HG03097 (cell line): ENCODE results near the gene ERG28.
"Not testable (repeated sequence)": the region's sequence is repeated elsewhere in the genome, so short reads cannot be mapped to it uniquely, and the experiment has no call there.

Experiments
- ATAC-seq: cut with Tn5 transposase; IDR thresholded peaks from one replicate; pipeline ENCODE4 v1.9.1; 2021; ENCODE audit not compliant: unreplicated experiment, low FRiP score

ERG28 gene

DNA sequence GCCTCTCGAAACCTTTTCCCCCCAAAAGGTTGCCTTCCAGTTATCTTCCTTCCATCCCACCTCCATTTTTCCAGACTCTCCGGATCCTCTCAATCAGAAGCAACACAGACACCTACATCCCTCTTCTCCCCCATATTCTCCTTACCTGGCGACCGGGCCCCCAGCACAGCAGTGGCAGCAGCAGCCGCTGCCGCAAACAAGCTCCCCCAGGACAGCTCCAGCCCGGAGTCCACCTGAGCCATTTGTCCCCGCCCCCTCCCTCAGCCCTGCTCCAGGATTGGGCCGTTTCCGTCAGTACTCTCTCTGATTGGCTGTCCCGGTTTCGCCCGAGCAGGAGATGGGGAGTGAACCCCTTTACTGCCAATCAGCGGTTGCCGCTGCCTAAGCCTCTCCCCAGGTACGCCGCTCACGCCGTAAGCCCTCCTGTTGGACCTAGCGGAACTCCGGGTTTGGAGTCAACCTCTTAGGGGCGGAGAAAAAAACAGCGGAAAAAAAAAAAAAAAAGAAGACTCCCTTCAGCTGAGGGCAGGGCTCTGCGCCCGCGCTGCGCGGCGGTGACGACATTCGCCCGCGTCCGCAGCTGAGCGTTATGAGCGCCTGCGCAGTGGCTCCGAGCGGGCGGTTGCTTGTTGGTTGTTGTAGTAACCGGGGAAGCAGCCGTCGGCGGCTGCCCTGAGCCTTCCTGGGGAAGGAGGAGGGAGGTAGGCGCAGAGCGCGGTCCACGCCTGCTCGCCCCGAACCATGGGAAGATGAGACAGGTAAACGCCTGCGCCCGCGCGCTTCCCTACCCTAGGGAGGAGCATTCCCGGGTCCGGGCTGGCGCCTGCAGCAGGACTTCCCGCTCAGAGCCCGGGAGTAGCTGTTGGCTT lies at the start of gene ERG28, which contains the start of gene TTLL5:
TSS of gene ERG28 (minus strand) at position 247 of the 869 bp plus-strand sequence. CDS start 3,374 bp downstream, outside the sequence.
TSS of gene TTLL5 (plus strand) at position 617 of the 869 bp plus-strand sequence. CDS start 1,904 bp downstream, outside the sequence.
- peak; percentile 94 for ATAC-seq

- no peak for ATAC-seq
Measured at GRCh38 chr14:75709207-75709812, 48.6 kb upstream of the ERG28 start.

DNA sequence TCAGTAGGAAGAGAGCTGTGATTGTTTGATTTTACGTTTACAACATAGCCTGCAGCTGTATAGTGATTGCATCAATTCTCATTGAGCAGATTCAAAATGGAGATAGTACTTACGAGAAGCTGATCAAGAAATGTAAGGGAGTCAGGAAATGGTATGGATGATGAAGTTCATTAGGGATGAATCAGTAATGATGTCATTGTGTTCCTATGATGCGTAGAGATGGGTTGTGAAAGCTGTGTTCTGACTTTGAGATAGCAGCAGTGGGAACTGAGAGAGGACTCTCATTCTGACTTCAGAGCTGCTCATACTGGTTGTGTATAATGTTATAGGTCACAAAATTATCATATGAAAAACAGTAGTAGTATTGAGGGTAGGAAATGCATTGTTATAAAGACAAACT lies 44.3 kb upstream of the ERG28 start:
- no peak for ATAC-seq

- no peak for ATAC-seq
Measured at GRCh38 chr14:75703467-75703866, 42.8 kb upstream of the ERG28 start.

DNA sequence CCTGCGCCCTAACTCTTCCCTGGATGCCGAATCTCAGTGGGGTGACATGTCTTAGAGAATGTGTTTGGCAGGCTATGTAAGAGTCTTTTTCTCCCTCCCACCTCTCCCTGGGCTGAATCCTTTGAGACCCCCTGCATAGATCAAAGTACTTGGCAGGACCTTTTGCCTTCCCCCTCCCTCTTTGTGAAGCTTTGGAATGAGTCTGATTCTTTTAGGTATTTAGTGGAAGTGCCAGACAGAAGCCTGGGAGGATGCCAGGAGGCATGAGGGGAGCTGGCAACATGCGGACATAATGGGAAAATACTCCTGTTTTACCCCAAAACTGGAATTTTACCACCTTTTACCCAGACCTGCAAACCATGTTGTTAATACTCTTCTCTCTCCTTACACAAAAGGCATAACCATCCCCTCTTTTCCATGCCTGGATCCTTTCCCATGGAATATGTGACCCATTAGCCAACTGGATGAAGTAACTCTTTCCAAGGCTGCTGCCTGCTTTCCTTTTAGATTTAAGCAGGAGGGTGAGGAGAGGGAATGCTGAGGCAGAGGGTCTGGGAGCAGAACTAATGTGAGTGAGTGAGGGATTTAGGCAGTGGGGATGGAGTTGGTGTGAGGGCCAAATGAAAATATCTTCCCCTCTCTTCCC lies 42.1 kb upstream of the ERG28 start:
- no peak for ATAC-seq

DNA sequence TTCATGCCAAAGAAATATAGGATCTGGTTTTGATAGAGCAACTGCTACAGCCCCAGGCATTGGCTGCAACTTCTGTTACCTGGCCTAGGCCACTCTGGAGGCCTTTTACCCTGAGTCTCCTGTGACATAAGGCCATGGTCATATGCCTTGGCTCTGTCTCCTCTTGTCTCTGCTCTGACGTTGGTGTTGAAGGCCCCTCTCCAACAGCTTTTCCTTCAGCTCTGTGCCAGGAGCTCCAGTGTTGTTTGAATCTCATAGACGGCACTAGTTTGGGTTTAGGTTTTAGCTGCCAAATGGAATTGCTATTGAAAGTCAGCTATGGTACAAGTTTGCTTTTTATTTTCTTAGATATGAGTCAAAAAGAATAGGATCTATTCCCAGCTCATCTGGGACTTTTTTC lies 41.4 kb upstream of the ERG28 start:
- ATAC-seq, result no peak

DNA sequence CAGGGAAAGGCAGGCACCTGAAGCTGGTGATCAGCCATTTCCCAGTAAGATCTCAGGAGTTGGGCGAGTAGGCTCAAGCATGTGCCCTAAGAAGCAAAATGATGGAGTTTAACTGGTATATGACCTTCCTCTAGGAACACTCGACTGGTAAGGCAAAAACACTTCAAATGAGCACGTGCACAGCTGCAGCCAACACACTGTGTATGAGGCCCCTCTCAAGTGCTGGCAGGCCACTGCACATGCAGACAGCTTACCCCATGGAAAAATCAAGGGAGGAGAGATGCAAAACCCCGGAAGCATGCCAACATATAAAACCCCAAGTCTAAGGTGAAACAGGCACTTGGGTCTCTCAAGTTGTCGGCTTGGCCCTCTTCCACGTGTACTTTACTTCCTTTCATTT lies 39.6 kb upstream of the ERG28 start:
- no peak for ATAC-seq

- no peak for ATAC-seq
Measured at GRCh38 chr14:75699331-75699730, 38.7 kb upstream of the ERG28 start.

DNA sequence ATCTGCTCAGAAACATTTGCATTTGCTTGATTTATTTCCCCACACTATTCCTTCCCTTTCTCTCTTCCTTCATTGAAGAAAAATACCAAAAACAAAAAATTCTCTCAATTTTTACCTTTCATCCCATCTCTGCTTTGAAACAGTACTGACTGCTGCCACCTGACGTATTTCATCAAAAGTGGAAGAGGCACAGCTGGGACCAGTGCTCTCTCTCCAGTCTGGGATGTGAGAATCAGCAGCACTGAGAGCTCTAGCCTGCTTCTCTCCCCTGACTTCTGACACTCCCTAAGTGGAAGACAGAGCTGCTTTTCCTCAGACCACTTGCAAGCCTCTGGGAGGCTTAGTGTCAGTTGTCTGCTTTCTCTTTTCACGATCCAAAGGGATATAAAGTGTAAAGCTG lies 37.2 kb upstream of the ERG28 start:
- no peak for ATAC-seq

GRCh38 chr14:75697386-75697785 lies 36.7 kb upstream of the ERG28 start:
- ATAC-seq, result no peak

DNA sequence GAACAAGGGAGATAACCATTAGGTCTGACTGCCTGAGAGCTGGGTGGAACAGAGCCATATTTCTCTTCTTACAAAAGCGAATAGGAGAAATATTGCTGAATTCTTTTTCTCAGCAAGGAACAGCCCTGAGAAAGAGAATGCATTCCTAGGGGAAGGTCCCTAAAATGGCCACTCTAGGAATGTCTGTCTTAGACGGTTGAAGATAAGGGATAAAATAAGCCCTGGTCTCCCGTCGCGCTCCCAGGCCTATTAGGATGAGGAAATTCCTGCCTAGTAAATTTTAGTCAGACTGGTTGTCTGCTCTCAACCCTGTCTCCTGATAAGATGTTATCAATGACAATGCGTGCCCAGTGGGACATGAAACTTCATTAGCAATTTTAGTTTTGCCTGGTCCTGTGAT lies 34.3 kb upstream of the ERG28 start:
- ATAC-seq, result not testable (repeated sequence)

DNA sequence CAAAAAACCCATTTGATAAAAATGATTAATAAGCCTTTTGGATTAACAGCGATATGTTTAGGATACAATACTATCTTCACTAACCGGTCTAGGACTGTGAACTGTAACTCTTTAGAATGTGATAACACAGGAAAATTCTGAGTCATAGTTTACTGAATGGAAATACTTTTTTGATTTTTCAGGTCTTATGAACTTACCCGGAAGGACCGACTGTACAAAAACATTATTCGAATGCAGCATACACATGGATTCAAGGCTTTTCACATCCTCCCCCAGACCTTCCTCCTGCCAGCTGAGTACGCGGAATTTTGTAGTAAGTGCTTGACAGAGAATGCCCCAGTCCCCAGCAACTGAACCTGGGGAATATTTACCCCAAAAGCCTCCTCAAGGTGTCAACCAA lies 29.3 kb upstream of the ERG28 start:
- ATAC-seq, result no peak

DNA sequence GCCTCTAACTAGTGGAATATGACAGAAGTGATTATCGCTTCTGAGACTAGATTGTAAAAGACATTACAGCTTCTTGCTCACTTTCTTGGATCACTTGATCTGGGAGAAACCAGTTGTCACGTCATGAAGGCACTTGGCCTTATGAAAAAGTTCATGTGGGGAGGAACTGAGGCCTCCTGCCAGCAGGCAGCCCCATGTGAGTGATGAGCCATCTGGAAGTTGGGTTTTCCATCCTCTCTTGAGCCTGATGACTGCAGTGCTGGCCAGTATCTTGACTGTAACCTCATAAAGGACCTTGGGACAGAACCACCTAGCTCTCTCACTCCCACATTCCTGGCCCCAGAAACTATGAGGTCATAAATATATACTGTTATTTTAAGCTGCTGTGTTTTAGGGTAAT lies 28.3 kb upstream of the ERG28 start:
- ATAC-seq, result no peak

DNA sequence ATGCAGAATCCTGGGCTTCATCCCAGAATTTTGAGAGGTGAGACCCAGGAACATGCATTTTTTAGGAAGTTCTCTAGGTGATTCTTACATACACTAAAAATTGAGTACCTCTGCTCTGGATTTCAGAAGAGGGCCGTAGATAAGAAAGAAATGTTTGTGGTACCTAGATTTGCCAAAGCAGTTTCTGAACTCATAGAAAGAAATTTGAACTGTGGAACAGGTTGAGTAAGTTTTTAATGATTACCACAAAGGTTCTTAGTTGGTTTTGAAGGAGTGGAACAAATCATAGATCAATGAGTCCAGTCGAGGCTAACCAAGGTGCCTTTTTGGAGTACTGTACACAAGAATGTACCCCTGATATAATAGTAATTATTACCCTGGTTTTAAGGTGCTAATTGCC lies 25.2 kb upstream of the ERG28 start:
- no peak for ATAC-seq

DNA sequence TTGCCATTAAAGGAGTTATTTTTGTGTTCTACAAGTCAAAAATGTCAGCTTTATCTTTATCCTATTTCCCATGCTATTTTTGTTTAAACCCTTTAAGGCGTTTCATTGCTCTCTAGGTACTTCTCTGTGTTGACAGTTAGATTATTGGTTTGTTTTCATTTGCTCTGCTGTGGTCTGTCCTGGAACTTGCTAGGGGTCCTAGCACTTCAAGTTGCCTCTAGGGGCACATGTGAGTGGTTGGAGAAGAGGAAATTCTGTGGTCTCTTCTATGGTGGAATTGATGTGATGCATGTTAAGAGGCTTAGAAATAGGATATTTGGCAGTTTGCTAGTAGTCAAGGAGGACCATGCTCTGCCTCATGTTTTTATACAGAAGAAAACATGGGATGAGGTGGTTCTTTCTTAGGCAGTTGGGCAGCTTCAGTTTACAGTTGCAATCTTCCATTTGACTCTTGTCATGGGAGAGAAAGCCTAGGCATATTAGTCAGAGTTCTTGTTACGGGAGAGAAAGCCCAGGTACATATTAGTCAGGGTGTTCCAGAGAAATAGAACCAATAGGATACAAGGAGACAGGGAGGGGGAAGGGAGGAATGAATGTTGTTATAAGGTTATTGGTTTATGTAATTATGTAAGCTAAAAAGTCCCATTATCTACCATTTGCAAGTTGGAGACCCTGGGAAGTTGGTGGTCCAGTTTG lies 14.7 kb upstream of the ERG28 start:
- no peak for ATAC-seq

DNA sequence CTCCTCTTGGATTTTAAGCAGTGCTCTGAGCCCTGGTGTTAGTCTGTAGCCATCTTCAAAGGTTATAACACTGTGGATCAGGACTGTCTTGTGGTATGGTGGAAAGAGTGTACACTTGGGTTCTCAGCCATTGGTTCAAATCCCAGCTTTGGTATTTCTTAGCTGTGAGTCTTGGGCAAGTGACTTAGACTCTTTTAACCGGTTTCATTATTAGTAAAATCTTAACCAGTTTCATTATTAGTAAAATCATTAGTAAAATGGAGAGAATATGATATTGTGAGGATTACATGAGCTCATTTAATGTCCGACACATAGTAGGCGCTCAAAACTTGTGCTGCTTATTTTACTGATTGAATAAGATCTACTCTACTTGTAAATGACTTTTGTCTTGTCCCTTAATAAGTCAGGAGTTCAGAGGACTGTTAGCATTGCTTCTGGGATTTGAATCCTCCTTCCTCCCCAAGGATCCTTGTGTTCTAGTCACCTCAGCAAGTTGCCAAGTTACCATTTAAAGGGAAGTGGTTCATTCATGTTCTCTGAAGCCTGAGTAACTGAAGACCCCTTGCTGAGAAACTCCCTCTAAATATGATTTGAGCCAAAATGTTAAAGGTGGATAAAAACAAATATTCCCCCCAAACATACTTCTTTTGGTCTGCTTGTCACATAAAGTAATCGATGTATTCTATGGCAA lies 12.8 kb upstream of the ERG28 start:
- ATAC-seq, result no peak

DNA sequence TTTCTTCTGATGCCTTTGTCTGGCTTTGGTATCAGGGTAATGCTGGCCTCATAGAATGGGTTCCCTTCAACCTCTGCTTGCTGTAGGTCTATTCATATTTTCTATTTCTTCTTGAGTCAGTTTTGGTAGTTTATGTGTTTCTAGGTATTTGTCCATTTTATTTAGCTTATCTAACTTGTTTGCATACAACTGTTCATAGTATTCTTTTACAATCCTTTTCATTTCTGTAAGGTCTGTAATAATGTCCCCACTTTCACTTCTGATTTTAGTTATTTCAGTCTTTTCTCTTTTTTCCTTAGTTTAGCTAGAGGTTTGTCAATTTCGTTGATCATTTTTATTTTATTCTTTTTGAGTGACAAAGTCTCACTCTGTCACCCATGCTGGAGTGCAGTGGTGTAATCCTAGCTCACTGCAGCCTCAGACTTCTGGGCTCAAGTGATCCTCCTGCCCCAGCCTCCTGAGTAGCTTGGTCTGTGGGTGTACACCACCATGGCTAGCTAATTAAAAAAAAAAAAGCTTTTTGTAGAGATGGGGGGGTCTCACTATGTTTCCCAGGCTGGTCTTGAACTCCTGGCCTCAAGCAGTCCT lies 12.0 kb upstream of the ERG28 start:
- ATAC-seq, result no peak

GRCh38 chr14:75667099-75667765 lies 6.6 kb upstream of the ERG28 start:
- ATAC-seq, result no peak

DNA sequence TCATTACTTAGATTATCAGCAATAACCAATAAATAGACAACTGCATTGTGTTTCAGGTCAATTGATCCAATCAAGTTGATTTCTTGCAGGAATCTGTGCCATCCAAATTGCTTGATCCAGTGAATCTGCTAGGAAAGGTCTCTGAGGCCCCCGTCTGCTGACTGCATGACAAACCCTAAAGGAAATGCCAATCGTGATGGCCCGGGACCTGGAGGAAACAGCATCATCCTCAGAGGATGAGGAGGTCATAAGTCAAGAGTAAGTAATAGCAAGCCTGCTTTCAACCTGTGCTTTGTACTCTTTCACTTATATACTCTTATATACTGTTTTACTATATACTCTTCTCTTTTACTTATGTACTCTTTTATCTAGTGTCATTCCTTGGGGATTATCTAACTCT lies 2.3 kb upstream of the ERG28 start:
- ATAC-seq, result no peak

DNA sequence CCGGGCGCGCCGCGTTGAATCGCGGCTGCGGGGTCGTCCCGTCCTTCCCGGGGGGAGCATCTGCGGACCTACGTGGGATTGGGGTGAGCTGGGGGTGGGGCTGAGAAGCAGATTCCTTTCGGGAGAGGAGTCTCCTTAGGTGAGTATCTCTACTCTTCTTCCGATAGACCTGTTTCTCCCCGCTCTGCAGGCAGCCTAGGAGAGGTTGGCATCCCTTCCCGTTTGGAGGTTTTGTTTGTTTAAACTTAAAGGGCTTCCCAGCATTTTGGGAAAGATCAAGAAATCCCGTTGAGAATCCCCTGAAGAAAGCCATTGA lies 781 bp upstream of the ERG28 start:
- ATAC-seq, result no peak
